Measurements from ENCODE around the gene NOX5. TPM values are rescaled to one million over a fixed set of nuclear protein-coding genes. Genes with fewer than 3 reads are reported as not detected.

Gene NOX5
- total and polyA plus RNA-seq, 5 experiments from 2014 or later = 0.05 TPM; not detected in 3

DNA sequence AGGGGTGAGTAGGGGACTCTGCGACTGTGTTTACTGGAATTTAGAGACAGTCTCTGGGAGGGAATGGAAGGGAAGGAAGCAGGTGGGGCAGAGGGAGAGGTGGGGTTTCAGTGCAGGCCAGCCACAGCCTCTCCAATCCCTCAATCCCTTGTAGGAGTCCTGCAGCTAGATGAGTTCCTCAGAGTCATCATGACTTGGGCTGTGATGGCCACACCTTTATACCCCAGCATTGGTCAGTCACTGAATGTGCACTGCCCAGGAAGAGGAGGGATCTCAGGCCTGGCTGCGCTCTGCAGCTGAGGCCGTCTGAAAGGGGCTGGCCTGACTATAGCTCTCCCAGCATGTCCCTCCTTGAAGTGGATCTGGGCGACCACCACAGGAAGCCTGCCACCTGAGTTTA is 78.6 kb downstream of the NOX5 start:
- POLR2A ChIA-PET = no interaction called here
- Mint-ChIP-seq H3K4me3 (no peak overlapping the region), H3K4me1 (peaks cover 0 to 5% (median 3%) of the 10 kb centered on the region in 4 donors), H3K27me3 (peaks cover 3 to 19% (median 14%) of the 10 kb centered on the region in 5 donors), H3K27ac (no peak overlapping the region), H3K36me3 (no peaks in the 10 kb centered on the region), H3K9me3 (no peaks in the 10 kb centered on the region)
- no peak for ATAC-seq
- no peak for DNase-seq

DNA sequence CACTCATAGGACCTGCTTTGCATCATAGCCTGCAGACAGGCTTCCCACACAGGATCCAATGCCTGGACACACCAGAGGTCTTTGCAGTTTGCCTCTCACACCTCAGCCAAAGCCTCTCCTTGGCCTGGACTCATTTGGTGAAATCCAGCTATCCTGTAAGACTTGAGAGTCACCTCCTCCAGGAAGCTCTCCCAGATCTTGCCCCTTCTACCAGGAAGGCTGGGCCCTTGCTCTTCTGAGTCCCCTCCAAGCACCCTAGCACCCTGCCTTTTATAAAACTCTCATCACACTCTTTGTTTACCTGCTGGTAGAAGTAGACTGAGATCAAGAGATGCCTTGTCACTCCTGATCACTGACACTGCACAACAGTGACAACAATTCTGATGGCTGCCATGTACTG is 79.1 kb downstream of the NOX5 start:
- H3K27me3 Mint-ChIP-seq = peaks cover 1 to 16% (median 11%) of the 10 kb centered on the region in 5 donors
- POLR2A ChIA-PET = no interaction called here
- no peak overlapping the region for H3K4me3 Mint-ChIP-seq
- ATAC-seq = no peak
- peaks cover 0 to 5% (median 3%) of the 10 kb centered on the region in 4 donors for H3K4me1 Mint-ChIP-seq
- H3K27ac Mint-ChIP-seq = no peak overlapping the region
- DNase-seq = no peak
- no peaks in the 10 kb centered on the region for H3K9me3 Mint-ChIP-seq
- H3K36me3 Mint-ChIP-seq = no peaks in the 10 kb centered on the region

DNA sequence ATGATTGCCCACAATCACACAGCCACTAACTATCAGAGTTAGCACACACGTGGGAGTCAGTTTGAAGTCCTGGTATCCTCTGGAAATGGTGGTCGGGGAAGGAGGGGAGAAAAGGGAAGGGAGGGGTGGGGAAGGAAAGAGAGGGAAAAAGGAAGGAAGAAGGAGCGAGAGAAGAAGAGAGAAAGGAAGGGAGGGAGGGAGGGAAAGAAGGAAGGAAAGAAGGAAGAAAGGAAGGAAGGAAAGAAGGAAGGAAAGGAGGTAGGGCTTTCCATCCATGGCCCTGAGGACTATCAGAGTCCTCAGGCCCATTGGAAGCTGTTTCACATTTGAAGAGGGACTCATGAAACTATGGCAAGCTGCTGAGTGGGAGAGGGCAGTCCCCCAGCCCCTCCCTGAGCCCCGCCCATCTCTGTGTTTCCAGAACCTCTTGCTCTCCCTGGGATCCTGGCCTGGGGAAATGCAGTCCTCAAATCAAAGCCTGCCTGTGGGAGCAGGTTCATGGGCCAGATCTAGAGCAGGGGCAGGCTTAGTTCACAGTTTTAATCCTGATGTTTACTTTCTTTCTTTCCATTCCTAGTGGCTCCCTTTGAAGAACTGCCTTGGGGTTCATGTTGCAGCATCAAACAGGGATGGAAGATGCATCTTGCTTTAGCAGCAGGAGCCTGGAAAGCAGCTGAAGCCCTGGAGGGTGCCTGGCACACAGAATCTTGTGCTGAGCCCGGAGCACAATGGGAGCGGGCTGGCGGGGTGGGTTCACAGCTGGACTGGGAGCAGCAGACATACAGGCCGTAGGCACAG is 79.8 kb downstream of the NOX5 start:
- H3K4me1 Mint-ChIP-seq = peaks cover 0 to 5% (median 3%) of the 10 kb centered on the region in 4 donors
- H3K4me3 Mint-ChIP-seq = no peak overlapping the region
- H3K9me3 Mint-ChIP-seq = no peaks in the 10 kb centered on the region
- no peak overlapping the region for H3K27ac Mint-ChIP-seq
- ATAC-seq (no peak), DNase-seq (no peak)
- POLR2A ChIA-PET = no interaction called here
- no peaks in the 10 kb centered on the region for H3K36me3 Mint-ChIP-seq
- peaks cover 0 to 10% (median 9%) of the 10 kb centered on the region in 5 donors for H3K27me3 Mint-ChIP-seq

- Mint-ChIP-seq H3K36me3 (no peaks in the 10 kb centered on the region), H3K27me3 (peaks cover 0 to 8% (median 1%) of the 10 kb centered on the region in 5 donors), H3K27ac (peak overlapping the region in 2 of 10 donors; percentile 31 to 45), H3K9me3 (no peaks in the 10 kb centered on the region), H3K4me3 (no peak overlapping the region), H3K4me1 (peaks cover 0 to 5% (median 2%) of the 10 kb centered on the region in 4 donors)
- POLR2A ChIA-PET = no interaction called here
- ATAC-seq (no peak), DNase-seq (no peak)
Observed at GRCh38 chr15:69095274-69095673, 80.8 kb downstream of the NOX5 start.

- H3K36me3 Mint-ChIP-seq = no peaks in the 10 kb centered on the region
- DNase-seq (no peak), ATAC-seq (no peak)
- no peak overlapping the region for H3K27ac Mint-ChIP-seq
- POLR2A ChIA-PET = no interaction called here
- H3K9me3 Mint-ChIP-seq = no peaks in the 10 kb centered on the region
- H3K4me3 Mint-ChIP-seq = no peak overlapping the region
- peaks cover 0 to 6% (median 1%) of the 10 kb centered on the region in 5 donors for H3K27me3 Mint-ChIP-seq
- peaks cover 0 to 5% (median 1%) of the 10 kb centered on the region in 4 donors for H3K4me1 Mint-ChIP-seq
Observed at GRCh38 chr15:69096196-69096595, 81.7 kb downstream of the NOX5 start.

DNA sequence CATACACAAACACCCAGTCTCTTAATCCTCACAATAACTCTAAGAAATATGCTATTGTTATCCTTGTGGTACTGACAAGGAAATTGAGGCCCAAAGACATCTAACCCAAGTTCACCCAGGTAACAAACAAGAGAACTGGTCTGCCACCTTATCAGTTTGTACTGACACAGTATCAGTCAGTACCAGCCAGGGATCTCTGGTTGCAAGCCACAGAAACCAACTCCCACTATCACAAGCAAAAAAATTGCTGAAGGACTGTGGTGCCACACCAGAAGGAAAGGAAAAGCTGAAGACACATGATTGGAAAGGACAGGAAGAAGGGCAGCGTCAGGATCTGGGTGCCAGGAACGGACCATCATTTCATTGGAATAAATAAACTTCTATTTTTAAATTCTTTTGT is 82.1 kb downstream of the NOX5 start:
- DNase-seq = no peak
- H3K36me3 Mint-ChIP-seq = no peaks in the 10 kb centered on the region
- H3K4me3 Mint-ChIP-seq = no peak overlapping the region
- POLR2A ChIA-PET = no interaction called here
- peaks cover 0 to 5% (median 1%) of the 10 kb centered on the region in 4 donors for H3K4me1 Mint-ChIP-seq
- peaks cover 0 to 6% (median 1%) of the 10 kb centered on the region in 5 donors for H3K27me3 Mint-ChIP-seq
- H3K27ac Mint-ChIP-seq = no peak overlapping the region
- no peaks in the 10 kb centered on the region for H3K9me3 Mint-ChIP-seq
- ATAC-seq = no peak

DNA sequence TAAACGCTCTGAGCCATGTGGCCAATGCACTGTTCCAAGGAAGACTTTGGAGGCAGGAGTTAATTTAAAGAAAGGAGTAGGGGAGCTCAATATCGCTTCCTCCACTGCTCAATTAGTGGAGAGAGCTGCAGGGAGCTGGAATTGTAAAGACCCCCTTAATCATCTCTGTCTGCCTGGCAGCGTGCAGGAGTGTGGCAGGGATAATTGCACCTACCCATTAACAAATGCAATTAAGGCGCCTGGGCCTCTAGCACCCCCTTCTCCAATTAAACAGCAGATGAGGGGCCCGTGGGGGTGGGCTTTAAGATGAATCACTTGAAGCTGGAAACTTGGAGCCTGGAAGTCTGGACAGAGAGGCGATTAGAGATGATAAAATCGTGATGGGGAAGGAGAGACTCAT is 84.3 kb downstream of the NOX5 start:
- POLR2A ChIA-PET = no interaction called here
- Mint-ChIP-seq H3K4me1 (peaks cover 7 to 14% (median 11%) of the 10 kb centered on the region in 4 donors), H3K36me3 (no peaks in the 10 kb centered on the region), H3K27ac (no peak overlapping the region), H3K27me3 (peaks cover 0 to 6% (median 1%) of the 10 kb centered on the region in 5 donors), H3K4me3 (no peak overlapping the region), H3K9me3 (no peaks in the 10 kb centered on the region)
- DNase-seq (no peak), ATAC-seq (no peak)

DNA sequence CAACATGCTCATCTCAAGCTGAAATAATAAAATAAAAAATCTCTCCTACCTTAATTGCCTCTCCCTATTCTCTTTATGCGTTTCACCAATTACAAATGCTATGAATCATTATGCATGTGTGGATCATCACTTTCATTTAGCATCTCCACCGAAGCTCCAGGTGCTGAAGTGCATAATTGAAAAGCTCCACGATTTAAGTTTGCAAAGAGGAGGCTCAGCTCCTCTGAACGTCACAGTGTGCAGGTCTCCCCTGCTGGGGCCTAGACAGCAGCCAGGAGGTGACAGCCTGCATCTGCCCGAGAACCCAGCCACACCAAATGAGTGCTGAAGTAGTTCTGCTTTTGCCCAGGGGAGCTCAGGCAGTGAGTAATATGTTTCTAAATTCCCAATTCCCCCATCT is 85.4 kb downstream of the NOX5 start:
- Mint-ChIP-seq H3K9me3 (no peaks in the 10 kb centered on the region), H3K4me1 (peaks cover 16 to 20% (median 18%) of the 10 kb centered on the region in 4 donors), H3K36me3 (no peaks in the 10 kb centered on the region), H3K4me3 (no peak overlapping the region), H3K27me3 (peaks cover 0 to 6% (median 1%) of the 10 kb centered on the region in 5 donors), H3K27ac (no peak overlapping the region)
- DNase-seq = no peak
- no peak for ATAC-seq
- POLR2A ChIA-PET = no interaction called here

DNA sequence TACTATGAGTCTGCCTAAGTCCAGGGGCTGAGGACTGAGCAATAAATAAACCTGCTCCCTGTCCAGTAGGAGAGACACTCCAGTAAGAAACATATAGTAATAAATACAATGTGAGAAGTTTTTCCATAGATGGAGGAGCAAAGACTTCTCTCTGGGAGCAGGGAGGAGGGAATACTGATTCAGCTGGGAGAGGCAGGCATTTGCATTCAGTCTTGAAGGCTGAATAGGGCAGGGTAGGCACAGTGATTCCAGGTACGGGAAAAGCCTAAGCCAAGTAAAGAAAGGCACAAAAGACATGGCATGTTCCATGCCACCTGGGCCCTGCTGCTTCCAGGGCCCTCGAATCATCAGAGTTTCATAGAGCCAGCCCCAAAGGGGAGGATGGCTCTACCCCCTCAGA is 86.3 kb downstream of the NOX5 start:
- ATAC-seq (no peak), DNase-seq (no peak)
- H3K4me3 Mint-ChIP-seq = no peak overlapping the region
- peaks cover 14 to 20% (median 18%) of the 10 kb centered on the region in 4 donors for H3K4me1 Mint-ChIP-seq
- H3K36me3 Mint-ChIP-seq = no peaks in the 10 kb centered on the region
- H3K27ac Mint-ChIP-seq = peak overlapping the region in 1 of 10 donors; percentile 44
- H3K27me3 Mint-ChIP-seq = peaks cover 0 to 3% (median 0%) of the 10 kb centered on the region in 5 donors
- H3K9me3 Mint-ChIP-seq = no peaks in the 10 kb centered on the region
- POLR2A ChIA-PET = no interaction called here

DNA sequence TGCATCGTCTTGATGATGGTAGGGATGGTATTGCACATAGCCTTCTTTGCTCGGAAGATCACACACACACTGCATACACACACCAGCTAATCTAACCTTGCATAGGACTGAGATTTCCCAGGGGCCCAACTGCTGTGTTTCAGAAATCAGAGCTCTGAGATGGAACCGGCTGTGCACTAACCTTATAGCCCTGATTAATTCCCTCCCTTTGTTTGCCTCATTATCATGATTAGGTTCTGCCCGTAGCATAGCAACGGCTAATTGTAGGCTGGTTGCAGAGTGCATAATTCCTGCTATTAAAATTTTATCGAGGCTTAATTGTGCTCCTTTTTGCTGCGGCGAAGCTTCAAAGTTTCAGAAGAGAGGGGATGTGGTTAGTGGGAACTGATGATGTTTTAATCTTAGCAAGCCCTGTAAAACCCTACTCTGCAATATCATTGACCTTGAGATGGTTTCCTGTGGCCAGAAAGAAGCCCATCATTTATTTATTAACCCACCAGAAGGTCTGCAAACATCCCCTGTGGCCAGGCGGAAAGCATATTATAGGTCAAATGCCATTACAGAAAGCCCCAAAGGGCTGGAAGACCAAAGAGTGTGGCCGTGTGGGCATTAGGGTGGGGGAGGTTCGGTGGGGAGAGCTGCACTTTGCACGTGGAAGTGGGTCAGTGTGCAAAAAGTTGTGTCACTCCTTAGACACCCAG is 89.7 kb downstream of the NOX5 start:
- peak overlapping the region in 2 of 10 donors; percentile 1 to 22 for H3K27ac Mint-ChIP-seq

GRCh38 chr15:69105451-69105985 is 91.0 kb downstream of the NOX5 start:
- POLR2A ChIA-PET = no interaction called here
- ATAC-seq (no peak), DNase-seq (no peak)
- no peaks in the 10 kb centered on the region for H3K36me3 Mint-ChIP-seq
- no peak overlapping the region for H3K4me3 Mint-ChIP-seq
- no peaks in the 10 kb centered on the region for H3K27me3 Mint-ChIP-seq
- peaks cover 22 to 41% (median 30%) of the 10 kb centered on the region in 4 donors for H3K4me1 Mint-ChIP-seq
- no peaks in the 10 kb centered on the region for H3K9me3 Mint-ChIP-seq
- no peak overlapping the region for H3K27ac Mint-ChIP-seq

More for the DNA sequence above, 89.7 kb downstream of the NOX5 start:
- no peaks in the 10 kb centered on the region for H3K36me3 Mint-ChIP-seq
- H3K9me3 Mint-ChIP-seq = no peaks in the 10 kb centered on the region
- POLR2A ChIA-PET = no interaction called here
- DNase-seq (peak in 1 of 10 donors; percentile 14), ATAC-seq (peak in 1 of 2 donors; percentile 32)
- H3K4me3 Mint-ChIP-seq = peak overlapping the region in 8 of 10 donors; percentile 20 to 67 (median 47)
- H3K27me3 Mint-ChIP-seq = no peaks in the 10 kb centered on the region
- peaks cover 22 to 41% (median 30%) of the 10 kb centered on the region in 4 donors for H3K4me1 Mint-ChIP-seq

GRCh38 chr15:69107025-69107620 is 92.6 kb downstream of the NOX5 start:
- H3K27ac Mint-ChIP-seq = peak overlapping the region in 2 of 10 donors; percentile 1 to 4
- DNase-seq (no peak), ATAC-seq (no peak)
- no peaks in the 10 kb centered on the region for H3K36me3 Mint-ChIP-seq
- no peaks in the 10 kb centered on the region for H3K9me3 Mint-ChIP-seq
- H3K27me3 Mint-ChIP-seq = no peaks in the 10 kb centered on the region
- no peak overlapping the region for H3K4me3 Mint-ChIP-seq
- H3K4me1 Mint-ChIP-seq = peaks cover 22 to 41% (median 30%) of the 10 kb centered on the region in 4 donors
- POLR2A ChIA-PET = no interaction called here
